Gastrocnemius medialis (tissue), 4 donors: ENCODE measurements around the gene ARHGAP24. TPM values are rescaled to one million over a fixed set of nuclear protein-coding genes. Genes with fewer than 3 reads are reported as not detected.
"Not testable (repeated sequence)": the region's sequence is repeated elsewhere in the genome, so short reads cannot be mapped to it uniquely, and the experiment has no call there.

ENCODE experiments used
- ATAC-seq, 2 donors: fragments of 150-250 bp; one replicate each; pipeline ENCODE4 v1.9.1; 2016
- DNase-seq, 2 donors: peaks; one replicate each; pipeline ENCODE4 v3.0.0-alpha.2; 2019
- H3K27ac ChIP-seq, 4 donors: fragments of 200-600 bp; sonication (generic); 1 replicate in 1 of 4; 2 replicates in 3 of 4; pipeline ENCODE4 v1.5.1; 2016 to 2018; ENCODE audit warnings: mild to moderate bottlenecking in 2 of 4, moderate library complexity in 1 of 4
- H3K27me3 ChIP-seq, 3 donors: fragments of 200-600 bp; sonication (generic) in 2 of 3; 1 replicate in 1 of 3; 2 replicates in 2 of 3; pipeline versions ENCODE4 v1.5.1 to v1.6.0; 2016 to 2019; ENCODE audit warnings: mild to moderate bottlenecking in 1 of 3, moderate library complexity in 1 of 3
- H3K36me3 ChIP-seq, 2 donors: fragments of 200-600 bp; sonication (generic) in 1 of 2; one replicate each; pipeline ENCODE4 v1.5.1; 2017 to 2018
- H3K4me1 ChIP-seq, 2 donors: fragments of 200-600 bp; sonication (generic) in 1 of 2; one replicate each; pipeline ENCODE4 v1.5.1; 2016 to 2017; ENCODE audit warnings: mild to moderate bottlenecking in 2 of 2
- H3K4me3 ChIP-seq, 4 donors: fragments of 200-600 bp; sonication (generic) in 3 of 4; 1 replicate in 1 of 4; 2 replicates in 3 of 4; pipeline ENCODE4 v1.5.1; 2016 to 2019; ENCODE audit warnings: mild to moderate bottlenecking in 2 of 4
- H3K9me3 ChIP-seq, 3 donors: fragments of 200-600 bp; sonication (generic) in 2 of 3; 1 replicate in 1 of 3; 2 replicates in 2 of 3; pipeline ENCODE4 v1.5.1; 2016 to 2019
- POLR2A ChIP-seq, 2 donors: fragments of 450-650 bp; IDR thresholded peaks; one replicate each; pipeline ENCODE4 v1.6.1; 2017; ENCODE audit warnings: antibody characterized with exemption in 2 of 2, mild to moderate bottlenecking in 2 of 2, moderate library complexity in 2 of 2
- in situ Hi-C, 4 donors: fragments of 200-750 bp; cut with MboI; loops; one replicate each; pipeline versions ENCODE4 v1.15.0 to v1.8.0; 2017; ENCODE audit warnings: low sequenced_read_pairs in 4 of 4
- intact Hi-C: fragments of 100-400 bp; cut with DNase I; formaldehyde crosslinking; loops from one replicate; pipeline ENCODE4 v1.15.1; 2023; ENCODE audit warnings: low total_unique reads
- total RNA-seq, 4 donors: library from RNA; depleted of rRNA; stranded (reverse); fragments of >200 nt; gene quantifications; one replicate each; pipeline versions ENCODE4 v1.1.0 to v1.2.3, GENCODE V29; 2016
- TF ChIP-seq, protein P1 (sequence below), 5 experiments: fragments of 450-650 bp in 3 of 5; fragments of 200-600 bp in 2 of 5; sonication (generic) in 2 of 5; IDR thresholded peaks in 4 of 5; conservative IDR thresholded peaks in 1 of 5; 1 replicate in 4 of 5; 2 replicates in 1 of 5; pipeline ENCODE4 v1.5.1; 2016 to 2019; ENCODE audit warnings: antibody characterized with exemption in 5 of 5, mild to moderate bottlenecking in 3 of 5, moderate library complexity in 3 of 5

The ARHGAP24 gene
- total RNA-seq, 4 donors from 2014 or later, result 2.8 to 7.8 (median 5.3) TPM

DNA sequence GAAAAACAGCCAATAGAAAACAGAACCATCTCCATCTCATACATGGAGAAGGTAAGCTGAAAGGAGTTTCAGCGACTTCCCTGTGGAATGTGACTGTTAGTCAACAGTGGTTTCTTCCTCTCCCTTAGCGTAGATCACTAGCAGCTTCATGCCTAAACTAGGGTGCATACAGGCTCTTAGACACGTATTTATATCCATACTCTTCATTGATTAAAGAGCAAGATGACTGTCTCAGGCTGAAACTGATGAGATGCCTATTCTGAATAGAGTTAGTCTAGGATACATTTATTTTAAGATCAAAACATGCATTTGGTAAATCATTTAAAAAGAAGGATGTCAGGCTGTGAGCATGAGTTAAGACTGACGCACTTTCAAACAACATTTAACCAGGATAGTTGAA lies 423.3 kb downstream of the ARHGAP24 start:
- H3K27ac ChIP-seq, result no peak overlapping the region
- intact Hi-C loops (no loop called here), in situ Hi-C loops (no loop called here)
- H3K4me3 ChIP-seq, result no peak overlapping the region
- no peaks in the 10 kb centered on the region for H3K36me3 ChIP-seq
- DNase-seq, result no peak
- H3K27me3 ChIP-seq, result no peaks in the 10 kb centered on the region
- ATAC-seq, result no peak
- H3K9me3 ChIP-seq, result no peaks in the 10 kb centered on the region
- H3K4me1 ChIP-seq, result peaks cover 0 to 4% of the 10 kb centered on the region in 2 donors
- no peak for TF ChIP-seq POLR2A (IDR thresholded peaks at IDR 0.05)
- TF ChIP-seq, protein P1, sequence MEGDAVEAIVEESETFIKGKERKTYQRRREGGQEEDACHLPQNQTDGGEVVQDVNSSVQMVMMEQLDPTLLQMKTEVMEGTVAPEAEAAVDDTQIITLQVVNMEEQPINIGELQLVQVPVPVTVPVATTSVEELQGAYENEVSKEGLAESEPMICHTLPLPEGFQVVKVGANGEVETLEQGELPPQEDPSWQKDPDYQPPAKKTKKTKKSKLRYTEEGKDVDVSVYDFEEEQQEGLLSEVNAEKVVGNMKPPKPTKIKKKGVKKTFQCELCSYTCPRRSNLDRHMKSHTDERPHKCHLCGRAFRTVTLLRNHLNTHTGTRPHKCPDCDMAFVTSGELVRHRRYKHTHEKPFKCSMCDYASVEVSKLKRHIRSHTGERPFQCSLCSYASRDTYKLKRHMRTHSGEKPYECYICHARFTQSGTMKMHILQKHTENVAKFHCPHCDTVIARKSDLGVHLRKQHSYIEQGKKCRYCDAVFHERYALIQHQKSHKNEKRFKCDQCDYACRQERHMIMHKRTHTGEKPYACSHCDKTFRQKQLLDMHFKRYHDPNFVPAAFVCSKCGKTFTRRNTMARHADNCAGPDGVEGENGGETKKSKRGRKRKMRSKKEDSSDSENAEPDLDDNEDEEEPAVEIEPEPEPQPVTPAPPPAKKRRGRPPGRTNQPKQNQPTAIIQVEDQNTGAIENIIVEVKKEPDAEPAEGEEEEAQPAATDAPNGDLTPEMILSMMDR (IDR thresholded peaks at IDR 0.05 in 4 of 5, conservative IDR thresholded peaks at IDR 0.05 in 1 of 5), result no peak

DNA sequence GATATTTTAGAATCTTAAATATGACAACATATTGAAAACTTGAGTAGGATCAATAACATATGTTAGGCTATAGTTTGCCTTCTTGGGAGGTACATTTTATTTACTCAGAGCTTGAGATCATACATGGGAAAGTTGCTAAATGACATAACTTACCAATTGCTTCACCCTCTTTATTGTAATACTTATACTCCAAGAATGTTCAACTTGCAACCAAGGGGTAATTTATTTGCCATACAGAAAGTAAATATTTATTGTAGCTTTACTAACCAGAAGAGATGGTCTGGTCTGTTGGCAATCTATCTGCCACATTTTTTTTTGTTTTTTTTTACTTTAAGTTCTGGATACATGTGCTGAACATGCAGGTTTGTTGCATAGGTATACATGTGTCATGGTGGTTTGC lies 426.6 kb downstream of the ARHGAP24 start:
- Histone ChIP-seq H3K9me3 (no peaks in the 10 kb centered on the region), H3K27me3 (no peaks in the 10 kb centered on the region), H3K4me1 (peaks cover 4 to 10% of the 10 kb centered on the region in 2 donors), H3K27ac (no peak overlapping the region), H3K36me3 (no peaks in the 10 kb centered on the region), H3K4me3 (no peak overlapping the region)
- ATAC-seq (no peak), DNase-seq (no peak)
- TF ChIP-seq, protein P1 (IDR thresholded peaks at IDR 0.05 in 4 of 5, conservative IDR thresholded peaks at IDR 0.05 in 1 of 5), result no peak
- no peak for TF ChIP-seq POLR2A (IDR thresholded peaks at IDR 0.05)
- in situ Hi-C loops (no loop called here), intact Hi-C loops (no loop called here)

DNA sequence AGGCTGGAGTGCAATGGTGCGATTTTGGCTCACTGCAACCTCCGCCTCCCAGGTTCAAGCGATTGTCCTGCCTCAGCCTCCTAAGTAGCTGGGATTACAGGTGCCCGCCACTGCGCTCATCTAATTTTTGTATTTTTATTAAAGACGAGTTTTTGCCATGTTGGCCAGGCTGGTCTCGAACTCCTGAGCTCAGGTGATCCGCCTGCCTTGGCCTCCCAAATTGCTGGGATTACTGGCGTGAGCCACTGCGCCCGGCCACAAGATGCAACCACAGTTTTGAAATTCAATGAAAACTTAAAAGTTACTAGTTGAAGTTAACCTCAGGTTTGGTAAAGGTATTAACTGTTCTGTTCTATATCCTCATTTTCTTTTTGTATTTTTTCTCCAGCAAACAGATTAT lies 427.7 kb downstream of the ARHGAP24 start:
- H3K27ac ChIP-seq, DNase-seq, H3K9me3 ChIP-seq, H3K4me3 ChIP-seq, H3K27me3 ChIP-seq, H3K36me3 ChIP-seq, ATAC-seq, in situ Hi-C loops, intact Hi-C loops: not testable (repeated sequence)
- peaks cover 4 to 10% of the 10 kb centered on the region in 2 donors for H3K4me1 ChIP-seq

DNA sequence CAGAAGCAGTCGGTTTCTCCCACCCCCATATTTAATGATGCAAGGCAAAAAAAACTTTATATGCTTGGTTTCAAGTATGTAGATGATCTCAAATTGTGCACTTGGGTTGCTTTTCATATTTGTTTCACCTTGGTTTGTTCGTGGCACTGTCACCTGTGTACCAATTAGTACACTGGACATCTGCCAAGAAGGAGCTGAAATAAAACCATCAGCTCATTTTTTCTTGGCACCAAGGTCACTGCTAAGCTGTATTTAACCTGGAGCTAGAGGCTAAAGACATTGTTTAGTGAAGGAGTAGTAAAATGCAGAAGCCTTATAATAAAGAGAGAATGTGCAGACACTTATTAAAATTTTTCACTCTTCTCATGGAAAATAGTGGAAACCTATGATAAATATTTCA lies 430.8 kb downstream of the ARHGAP24 start:
- ATAC-seq, result no peak
- TF ChIP-seq, protein P1 (IDR thresholded peaks at IDR 0.05 in 4 of 5, conservative IDR thresholded peaks at IDR 0.05 in 1 of 5), result no peak
- TF ChIP-seq POLR2A (IDR thresholded peaks at IDR 0.05), result no peak
- H3K27me3 ChIP-seq, result no peaks in the 10 kb centered on the region
- H3K36me3 ChIP-seq, result no peaks in the 10 kb centered on the region
- no peaks in the 10 kb centered on the region for H3K9me3 ChIP-seq
- in situ Hi-C loops (no loop called here), intact Hi-C loops (no loop called here)
- peaks cover 0 to 19% of the 10 kb centered on the region in 2 donors for H3K4me1 ChIP-seq
- no peak for DNase-seq
- no peak overlapping the region for H3K4me3 ChIP-seq
- H3K27ac ChIP-seq, result no peak overlapping the region

DNA sequence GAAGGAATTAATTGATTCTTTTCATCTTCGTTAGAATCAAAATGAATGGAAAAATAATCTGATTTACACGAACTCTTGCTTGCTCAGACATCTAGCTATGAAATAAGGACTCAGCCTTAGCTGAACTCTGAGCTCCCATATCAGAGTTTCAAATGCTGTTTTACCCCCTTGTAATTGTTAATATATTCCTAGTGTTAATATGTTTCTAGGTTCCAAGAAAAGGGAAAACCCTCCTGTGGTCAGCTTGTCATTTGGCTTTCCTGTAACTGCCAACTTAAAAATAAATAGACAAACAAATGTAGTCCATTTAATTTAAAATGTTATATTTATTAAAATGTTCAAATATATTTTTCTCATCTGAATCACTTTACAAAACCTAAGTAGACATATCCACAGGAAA lies 432.1 kb downstream of the ARHGAP24 start:
- Histone ChIP-seq H3K9me3 (no peaks in the 10 kb centered on the region), H3K4me3 (no peak overlapping the region), H3K27ac (no peak overlapping the region), H3K4me1 (peaks cover 0 to 19% of the 10 kb centered on the region in 2 donors), H3K36me3 (no peaks in the 10 kb centered on the region), H3K27me3 (no peaks in the 10 kb centered on the region)
- ATAC-seq (no peak), DNase-seq (no peak)
- intact Hi-C loops, result no loop called here
- TF ChIP-seq, protein P1 (IDR thresholded peaks at IDR 0.05 in 4 of 5, conservative IDR thresholded peaks at IDR 0.05 in 1 of 5), result no peak
- TF ChIP-seq POLR2A (IDR thresholded peaks at IDR 0.05), result no peak
- in situ Hi-C loops, result no loop called here
